Activated naive CD8-positive, alpha-beta T cell (primary cell): Measurements from ENCODE around the gene FAM228B.

Source experiments
- H3K27ac Mint-ChIP-seq: one replicate; pipeline ENCODE4 v1.8.0; 2021; ENCODE audit warnings: mixed read lengths
- H3K27me3 Mint-ChIP-seq: one replicate; pipeline ENCODE4 v1.8.0; 2021; ENCODE audit warnings: mixed read lengths
- H3K36me3 Mint-ChIP-seq: one replicate; pipeline ENCODE4 v1.8.0; 2021; ENCODE audit warnings: mixed read lengths
- H3K4me1 Mint-ChIP-seq: one replicate; pipeline ENCODE4 v1.8.0; 2021; ENCODE audit warnings: low read depth, mixed read lengths
- H3K4me3 Mint-ChIP-seq: one replicate; pipeline ENCODE4 v1.8.0; 2021; ENCODE audit warnings: mild to moderate bottlenecking, mixed read lengths
- H3K9me3 Mint-ChIP-seq: one replicate; pipeline ENCODE4 v1.8.0; 2021; ENCODE audit warnings: low read depth, mixed read lengths

FAM228B gene

DNA sequence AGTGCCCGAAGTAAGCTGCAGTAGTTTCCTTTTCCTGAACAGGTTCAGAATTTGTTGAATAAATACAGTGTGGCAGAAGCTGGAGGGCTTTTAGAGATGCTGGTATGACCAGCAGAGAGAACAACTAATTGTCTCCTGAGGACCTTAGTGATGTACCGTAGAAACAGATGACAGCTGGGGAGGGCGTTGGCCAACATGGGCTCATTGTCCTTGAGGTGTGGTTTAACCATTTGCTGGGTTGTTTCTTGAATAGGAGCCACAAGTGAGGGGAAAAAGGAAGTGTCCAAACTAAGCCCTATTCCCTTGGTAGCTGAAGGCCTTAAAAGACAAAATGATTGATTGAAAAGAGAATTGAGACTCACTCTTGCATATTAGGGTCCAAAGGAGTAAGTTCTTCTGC, 39.9 kb downstream of the FAM228B start:
- peaks cover 6% of the 10 kb centered on the region for H3K36me3 Mint-ChIP-seq
- no peaks in the 10 kb centered on the region for H3K9me3 Mint-ChIP-seq
- H3K4me3 Mint-ChIP-seq: no peak overlapping the region
- H3K4me1 Mint-ChIP-seq: no peaks in the 10 kb centered on the region
- no peak overlapping the region for H3K27ac Mint-ChIP-seq
- no peaks in the 10 kb centered on the region for H3K27me3 Mint-ChIP-seq

DNA sequence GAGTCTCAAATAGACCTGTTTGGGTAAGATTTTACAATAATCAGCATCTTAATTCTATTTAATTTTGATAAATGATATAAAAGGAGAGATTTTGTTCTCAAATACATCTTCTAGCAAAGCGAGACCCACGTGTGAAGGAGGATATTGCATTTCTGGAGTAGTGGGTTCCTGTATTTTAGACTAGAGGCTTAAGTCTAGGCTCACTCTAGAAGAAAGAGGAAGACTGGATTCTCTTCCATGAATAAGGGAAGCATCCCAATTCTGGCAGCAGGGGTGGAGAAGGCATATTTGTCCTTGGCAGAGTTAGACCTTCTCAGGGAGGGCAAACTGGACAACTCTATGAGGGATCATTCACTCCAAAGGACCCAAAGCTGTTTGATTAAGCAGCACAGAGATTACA, 40.3 kb downstream of the FAM228B start:
- H3K27me3 Mint-ChIP-seq: no peaks in the 10 kb centered on the region
- no peaks in the 10 kb centered on the region for H3K9me3 Mint-ChIP-seq
- H3K4me1 Mint-ChIP-seq: no peaks in the 10 kb centered on the region
- H3K4me3 Mint-ChIP-seq: no peak overlapping the region
- peaks cover 7% of the 10 kb centered on the region for H3K36me3 Mint-ChIP-seq
- H3K27ac Mint-ChIP-seq: no peak overlapping the region

DNA sequence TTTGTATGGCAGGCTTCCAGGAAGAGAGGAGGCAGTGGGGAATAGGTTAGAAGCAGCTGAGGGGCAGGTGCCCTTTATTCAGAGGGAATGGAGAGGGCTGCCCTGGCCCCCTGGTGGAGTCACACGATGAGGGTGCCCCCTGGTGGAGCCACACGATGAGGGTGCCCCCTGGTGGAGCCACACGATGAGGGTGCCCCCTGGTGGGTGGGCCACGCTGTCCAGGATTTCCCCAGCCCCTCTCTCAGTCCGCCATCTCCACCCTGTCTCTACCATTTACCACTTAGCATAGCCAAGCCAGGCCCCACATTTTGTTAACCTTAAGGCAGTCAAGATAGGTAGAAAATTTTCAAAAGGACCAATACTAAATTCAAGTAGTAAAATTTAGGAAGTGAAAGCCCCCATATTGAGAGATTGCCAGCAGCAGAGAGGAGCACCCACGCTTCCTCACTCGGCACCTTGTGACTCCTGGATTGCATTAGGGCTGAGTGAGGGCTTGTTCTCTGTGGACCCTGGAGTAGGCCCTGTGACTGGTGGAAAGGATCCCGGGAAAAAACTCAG, 41.2 kb downstream of the FAM228B start:
- Mint-ChIP-seq H3K27me3 (no peaks in the 10 kb centered on the region), H3K4me1 (no peaks in the 10 kb centered on the region), H3K27ac (no peak overlapping the region), H3K4me3 (no peak overlapping the region), H3K9me3 (no peaks in the 10 kb centered on the region), H3K36me3 (peaks cover 9% of the 10 kb centered on the region)

- Mint-ChIP-seq H3K27ac (no peak overlapping the region), H3K4me3 (no peak overlapping the region), H3K9me3 (peaks cover 2% of the 10 kb centered on the region), H3K27me3 (peaks cover 5% of the 10 kb centered on the region), H3K36me3 (peaks cover 6% of the 10 kb centered on the region), H3K4me1 (no peaks in the 10 kb centered on the region)
Observed at GRCh38 chr2:24169023-24169422, 45.8 kb downstream of the FAM228B start.

DNA sequence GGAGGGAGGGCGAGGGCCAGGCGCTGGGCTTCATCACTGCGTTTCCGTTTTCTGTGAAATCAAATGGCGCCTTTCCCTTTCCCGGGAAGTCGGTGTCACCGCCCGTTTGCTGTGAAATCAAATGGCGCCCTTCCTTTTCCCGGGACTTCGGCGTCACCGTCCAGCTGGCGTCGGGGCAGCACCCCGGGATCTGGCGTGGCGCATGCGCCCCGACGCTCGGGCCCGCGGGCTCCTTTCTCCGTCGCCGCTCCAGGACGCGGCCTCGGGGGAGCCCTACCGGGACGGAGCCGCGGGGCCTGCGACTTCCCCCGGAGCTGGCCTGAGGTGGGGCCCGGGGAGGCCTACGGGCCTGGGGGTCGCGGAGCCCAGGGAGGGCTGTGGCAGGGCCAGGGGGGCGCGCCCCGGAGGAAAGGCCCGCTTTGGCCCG, 51.6 kb downstream of the FAM228B start, which contains the start of gene FAM228A:
Gene FAM228A, plus strand, starts transcription at position 203 of the 427 bp plus-strand sequence. CDS start 428 bp downstream, outside the sequence.
- Mint-ChIP-seq H3K4me1 (no peaks in the 10 kb centered on the region), H3K27ac (no peak within 1 kb of the TSS), H3K4me3 (no peak within 1 kb of the TSS), H3K27me3 (peaks cover 5% of the 10 kb centered on the region), H3K9me3 (peaks cover 2% of the 10 kb centered on the region), H3K36me3 (no peaks in the 10 kb centered on the region)

GRCh38 chr2:24175631-24176187, 52.4 kb downstream of the FAM228B start:
- H3K9me3 Mint-ChIP-seq: peaks cover 2% of the 10 kb centered on the region
- H3K36me3 Mint-ChIP-seq: no peaks in the 10 kb centered on the region
- H3K27me3 Mint-ChIP-seq: peaks cover 5% of the 10 kb centered on the region
- H3K4me3 Mint-ChIP-seq: no peak overlapping the region
- no peaks in the 10 kb centered on the region for H3K4me1 Mint-ChIP-seq
- H3K27ac Mint-ChIP-seq: no peak overlapping the region

- H3K4me3 Mint-ChIP-seq: no peak overlapping the region
- peaks cover 2% of the 10 kb centered on the region for H3K9me3 Mint-ChIP-seq
- no peak overlapping the region for H3K27ac Mint-ChIP-seq
- H3K27me3 Mint-ChIP-seq: peaks cover 2% of the 10 kb centered on the region
- no peaks in the 10 kb centered on the region for H3K36me3 Mint-ChIP-seq
- H3K4me1 Mint-ChIP-seq: no peaks in the 10 kb centered on the region
Observed at GRCh38 chr2:24176326-24176725, 53.1 kb downstream of the FAM228B start.

- H3K4me3 Mint-ChIP-seq: no peak overlapping the region
- no peaks in the 10 kb centered on the region for H3K27me3 Mint-ChIP-seq
- H3K4me1 Mint-ChIP-seq: no peaks in the 10 kb centered on the region
- H3K36me3 Mint-ChIP-seq: no peaks in the 10 kb centered on the region
- H3K9me3 Mint-ChIP-seq: no peaks in the 10 kb centered on the region
- H3K27ac Mint-ChIP-seq: no peak overlapping the region
Observed at GRCh38 chr2:24179683-24180082, 56.4 kb downstream of the FAM228B start.

DNA sequence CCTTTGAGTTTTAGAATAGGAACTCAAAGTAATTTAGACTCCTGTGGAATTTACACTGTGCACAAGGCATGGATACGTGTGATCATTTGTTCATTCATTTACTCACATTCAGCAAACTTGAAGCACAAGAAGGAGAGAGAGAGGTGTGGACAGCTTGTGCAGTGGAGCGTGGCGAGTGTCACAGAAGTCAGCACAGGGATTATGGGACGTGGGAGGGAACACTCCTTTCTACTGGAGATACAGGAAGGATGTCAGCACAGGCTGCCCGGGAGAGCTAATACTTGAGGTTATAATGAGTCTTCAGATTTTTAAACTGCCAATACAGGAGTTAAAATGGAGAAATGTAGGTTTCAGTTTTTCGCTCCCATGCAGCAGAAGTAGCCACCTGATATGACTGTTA, 58.6 kb downstream of the FAM228B start:
- H3K27me3 Mint-ChIP-seq: no peaks in the 10 kb centered on the region
- H3K27ac Mint-ChIP-seq: no peak overlapping the region
- no peaks in the 10 kb centered on the region for H3K9me3 Mint-ChIP-seq

GRCh38 chr2:24182507-24182906, 59.2 kb downstream of the FAM228B start:
- H3K36me3 Mint-ChIP-seq: no peaks in the 10 kb centered on the region
- no peaks in the 10 kb centered on the region for H3K27me3 Mint-ChIP-seq
- no peaks in the 10 kb centered on the region for H3K9me3 Mint-ChIP-seq
- no peaks in the 10 kb centered on the region for H3K4me1 Mint-ChIP-seq
- H3K27ac Mint-ChIP-seq: no peak overlapping the region
- H3K4me3 Mint-ChIP-seq: no peak overlapping the region

More for the DNA sequence above, 58.6 kb downstream of the FAM228B start:
- Mint-ChIP-seq H3K4me1 (no peaks in the 10 kb centered on the region), H3K36me3 (no peaks in the 10 kb centered on the region), H3K4me3 (no peak overlapping the region)

GRCh38 chr2:24183366-24184069, 60.2 kb downstream of the FAM228B start:
- Mint-ChIP-seq H3K27ac (no peak overlapping the region), H3K27me3 (no peaks in the 10 kb centered on the region), H3K4me1 (no peaks in the 10 kb centered on the region), H3K36me3 (no peaks in the 10 kb centered on the region), H3K4me3 (no peak overlapping the region), H3K9me3 (no peaks in the 10 kb centered on the region)

- no peaks in the 10 kb centered on the region for H3K27me3 Mint-ChIP-seq
- no peak overlapping the region for H3K27ac Mint-ChIP-seq
- no peaks in the 10 kb centered on the region for H3K36me3 Mint-ChIP-seq
Observed at GRCh38 chr2:24189551-24189950, 66.3 kb downstream of the FAM228B start.

DNA sequence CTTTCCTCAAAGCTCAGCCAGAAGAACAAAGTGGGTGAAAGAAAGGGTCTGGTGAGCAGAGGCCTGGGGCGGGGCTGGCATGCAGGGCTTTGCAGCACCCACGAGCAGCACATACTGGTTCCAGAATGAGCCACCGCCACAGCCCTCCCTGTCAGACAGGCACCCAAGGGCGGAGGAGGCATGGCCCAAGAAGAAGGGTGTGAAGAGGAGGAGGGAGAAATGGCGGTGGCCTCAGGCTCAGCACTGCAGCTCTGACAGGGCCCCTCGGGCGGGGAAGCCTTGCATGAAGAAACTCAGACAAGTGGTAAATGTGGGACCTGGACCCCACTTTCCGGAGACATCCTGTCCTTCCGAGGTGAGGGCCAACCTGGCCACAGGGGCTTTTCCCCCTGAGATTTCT, 67.2 kb downstream of the FAM228B start:
- no peaks in the 10 kb centered on the region for H3K4me1 Mint-ChIP-seq

More at GRCh38 chr2:24189551-24189950, 66.3 kb downstream of the FAM228B start:
- Mint-ChIP-seq H3K4me1 (no peaks in the 10 kb centered on the region), H3K9me3 (no peaks in the 10 kb centered on the region), H3K4me3 (no peak overlapping the region)

DNA sequence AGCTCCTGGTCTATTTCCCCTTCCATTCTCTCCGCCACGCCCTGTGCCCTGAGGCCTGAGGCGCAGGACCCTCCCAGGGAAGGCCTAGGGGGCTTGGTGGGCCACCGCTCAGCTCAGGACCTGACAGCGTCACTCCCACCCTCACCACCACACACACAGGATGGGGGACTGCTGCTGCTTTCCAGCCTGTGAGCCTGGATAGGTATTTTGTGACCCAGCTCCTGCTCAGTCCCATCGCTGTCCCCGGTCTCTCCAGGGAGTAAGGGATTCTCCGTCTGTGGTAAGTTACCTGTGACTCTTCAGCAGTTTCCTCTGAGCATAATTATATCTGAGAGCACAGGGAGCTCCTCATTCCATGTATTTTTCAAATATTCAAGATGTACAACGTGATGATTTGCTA, 67.9 kb downstream of the FAM228B start:
- no peaks in the 10 kb centered on the region for H3K36me3 Mint-ChIP-seq
- no peak overlapping the region for H3K4me3 Mint-ChIP-seq
- H3K27ac Mint-ChIP-seq: no peak overlapping the region
- no peaks in the 10 kb centered on the region for H3K4me1 Mint-ChIP-seq
- no peaks in the 10 kb centered on the region for H3K27me3 Mint-ChIP-seq
- H3K9me3 Mint-ChIP-seq: no peaks in the 10 kb centered on the region

More for the DNA sequence above, 67.2 kb downstream of the FAM228B start:
- Mint-ChIP-seq H3K27ac (no peak overlapping the region), H3K27me3 (no peaks in the 10 kb centered on the region), H3K4me3 (no peak overlapping the region), H3K9me3 (no peaks in the 10 kb centered on the region), H3K36me3 (no peaks in the 10 kb centered on the region)

GRCh38 chr2:24191848-24192247, 68.6 kb downstream of the FAM228B start:
- Mint-ChIP-seq H3K27me3 (no peaks in the 10 kb centered on the region), H3K4me3 (no peak overlapping the region), H3K27ac (no peak overlapping the region), H3K36me3 (no peaks in the 10 kb centered on the region), H3K4me1 (no peaks in the 10 kb centered on the region), H3K9me3 (no peaks in the 10 kb centered on the region)
